Activated CD4-positive, alpha-beta T cell treated with anti-CD3 and anti-CD28 coated beads, Interleukin-2, Interleukin-6, amounts not matched to agents 100 ng/mL and 50 ng/mL, durations not matched to agents 16 hours and 8 hours (primary cell): ENCODE measurements around the gene SLC9A6.

Source experiments
- DNase-seq: peaks from one replicate; pipeline ENCODE4 v3.0.0-alpha.2; 2020

SLC9A6 gene

GRCh38 chrX:135985157-135985972 is at the start of gene SLC9A6:
Gene SLC9A6 (plus strand): TSS chrX:135985435. CDS start chrX:135985659, 224 bp downstream.
- peak; percentile 76 for DNase-seq

GRCh38 chrX:135944486-135944885 is 40.7 kb upstream of the SLC9A6 start:
- no peak for DNase-seq

- DNase-seq: no peak
Measured at GRCh38 chrX:135951291-135951690, 33.9 kb upstream of the SLC9A6 start.

GRCh38 chrX:135973025-135973547 is 12.1 kb upstream of the SLC9A6 start:
- DNase-seq: peak; percentile 13

- DNase-seq: peak; percentile 80
Measured at GRCh38 chrX:135973548-135974278, 11.5 kb upstream of the SLC9A6 start, which contains the start of gene MMGT1. Gene MMGT1 (minus strand): TSS chrX:135973988. CDS start chrX:135973675, 313 bp downstream.

GRCh38 chrX:135974279-135974856 is 10.9 kb upstream of the SLC9A6 start:
- DNase-seq: peak; percentile 68

- DNase-seq: no peak
Measured at GRCh38 chrX:135975421-135975820, 9.8 kb upstream of the SLC9A6 start.

- DNase-seq: no peak
Measured at GRCh38 chrX:135977611-135978010, 7.6 kb upstream of the SLC9A6 start.

- no peak for DNase-seq
Measured at GRCh38 chrX:135981010-135981409, 4.2 kb upstream of the SLC9A6 start.

GRCh38 chrX:135981668-135982067 is 3.6 kb upstream of the SLC9A6 start:
- DNase-seq: no peak

- no peak for DNase-seq
Measured at GRCh38 chrX:135982860-135983259, 2.4 kb upstream of the SLC9A6 start.

- DNase-seq: no peak
Measured at GRCh38 chrX:135984256-135984655, 979 bp upstream of the SLC9A6 start.

- no peak for DNase-seq
Measured at GRCh38 chrX:135984791-135985156, 461 bp upstream of the SLC9A6 start.

- no peak for DNase-seq
Measured at GRCh38 chrX:135985973-135986310, 707 bp downstream of the SLC9A6 start.

- no peak for DNase-seq
Measured at GRCh38 chrX:135988245-135988644, 3.0 kb downstream of the SLC9A6 start.

GRCh38 chrX:136015016-136015415 is 29.8 kb downstream of the SLC9A6 start:
- DNase-seq: no peak

- no peak for DNase-seq
Measured at GRCh38 chrX:136016881-136017280, 31.6 kb downstream of the SLC9A6 start.

GRCh38 chrX:136019226-136019625 is 34.0 kb downstream of the SLC9A6 start:
- no peak for DNase-seq

- DNase-seq: no peak
Measured at GRCh38 chrX:136021160-136021559, 35.9 kb downstream of the SLC9A6 start.

- peak; percentile 15 for DNase-seq
Measured at GRCh38 chrX:136021903-136022302, 36.7 kb downstream of the SLC9A6 start.

- no peak for DNase-seq
Measured at GRCh38 chrX:136025091-136025490, 39.9 kb downstream of the SLC9A6 start.

GRCh38 chrX:136028383-136028984 is 43.2 kb downstream of the SLC9A6 start:
- peak; percentile 44 for DNase-seq

- DNase-seq: no peak
Measured at GRCh38 chrX:136029766-136030165, 44.5 kb downstream of the SLC9A6 start.
